PC-3 (cell line): ENCODE results near the gene FRZB. TPM values are rescaled to one million over a fixed set of nuclear protein-coding genes. Genes with fewer than 3 reads are reported as not detected.

Source experiments
- ATAC-seq: fragments of 200-7000 bp; cut with Tn5 transposase; 2 replicates; pipeline ENCODE4 v1.9.1; 2020; ENCODE audit warnings: mild to moderate bottlenecking, moderate library complexity
- BruUV-seq: library from RNA; stranded (reverse); fragments of 400-500 nt; replicated peaks from 2 replicates; lab custom pipeline; 2021; lab: Mats Ljungman, UMichigan
- CTCF ChIA-PET: fragments of 300-600 bp; sonication (Branson Sonifier 250); formaldehyde crosslinking; loops from one replicate; lab custom pipeline; 2022; ENCODE audit warnings: antibody characterized with exemption; lab: Charles Lee
- POLR2A ChIA-PET: fragments of 300-600 bp; sonication (Branson Sonifier 250); formaldehyde crosslinking; loops from one replicate; lab custom pipeline; 2022; ENCODE audit warnings: antibody characterized with exemption; ENCODE audit not compliant: unreplicated experiment; lab: Charles Lee
- DNase-seq: peaks from one replicate; pipeline ENCODE4 v3.0.0-alpha.2; 2015
- H2AFZ ChIP-seq: fragments of 300-600 bp; sonication (generic); 2 replicates; pipeline ENCODE4 v1.6.0; 2016; ENCODE audit warnings: antibody characterized with exemption, low read length
- H3F3A ChIP-seq: fragments of 300-600 bp; sonication (generic); one replicate; pipeline ENCODE4 v1.6.0; 2017; ENCODE audit warnings: antibody characterized with exemption, low read length, control low read depth, mild to moderate bottlenecking; ENCODE audit not compliant: unreplicated experiment
- H3K27ac ChIP-seq: fragments of 300-600 bp; sonication (generic); 2 replicates; pipeline ENCODE4 v1.5.1; 2016; ENCODE audit warnings: mild to moderate bottlenecking, low read length
- H3K27me3 ChIP-seq: fragments of 300-600 bp; sonication (generic); 2 replicates; pipeline ENCODE4 v1.6.1; 2016; ENCODE audit warnings: low read length, mixed read lengths
- H3K36me3 ChIP-seq: fragments of 300-600 bp; sonication (generic); 2 replicates; pipeline ENCODE4 v1.6.1; 2016; ENCODE audit warnings: low read depth, mixed run types, low read length, mixed read lengths
- H3K4me1 ChIP-seq: fragments of 300-600 bp; sonication (generic); 2 replicates; pipeline ENCODE4 v1.5.1; 2016; ENCODE audit warnings: low read length; ENCODE audit not compliant: insufficient read depth
- H3K4me2 ChIP-seq: fragments of 300-600 bp; sonication (generic); 2 replicates; pipeline ENCODE4 v1.6.0; 2016; ENCODE audit warnings: low read length
- H3K4me3 ChIP-seq: fragments of 300-600 bp; sonication (generic); 2 replicates; pipeline ENCODE4 v1.5.1; 2016; ENCODE audit warnings: mild to moderate bottlenecking, low read length, mixed read lengths
- H3K79me2 ChIP-seq: fragments of 300-600 bp; sonication (generic); 2 replicates; pipeline ENCODE4 v1.6.1; 2017; ENCODE audit warnings: low read length, mixed read lengths
- H3K9ac ChIP-seq: fragments of 300-600 bp; sonication (generic); 2 replicates; pipeline ENCODE4 v1.6.0; 2016; ENCODE audit warnings: mild to moderate bottlenecking, low read length
- H3K9me2 ChIP-seq: fragments of 300-600 bp; sonication (generic); replicated peaks from 2 replicates; pipeline ENCODE4 v1.6.1; 2016; ENCODE audit warnings: mixed run types, low read length, mixed read lengths
- H3K9me3 ChIP-seq: fragments of 300-600 bp; sonication (generic); 2 replicates; pipeline ENCODE4 v1.6.1; 2016; ENCODE audit warnings: low read length, mixed read lengths
- H4K20me1 ChIP-seq: fragments of 300-600 bp; sonication (generic); 2 replicates; pipeline ENCODE4 v1.6.1; 2016; ENCODE audit warnings: low read length, mixed read lengths
- CTCF ChIP-seq: fragments of 300-600 bp; sonication (generic); conservative IDR thresholded peaks from 2 replicates; pipeline ENCODE4 v1.5.1; 2017; ENCODE audit warnings: antibody characterized with exemption, low read depth, mild to moderate bottlenecking, low read length
- EZH2 ChIP-seq: fragments of 300-600 bp; sonication (generic); IDR thresholded peaks from one replicate; pipeline ENCODE4 v1.6.1; 2017; ENCODE audit warnings: antibody characterized with exemption, mild to moderate bottlenecking, low read length; ENCODE audit not compliant: unreplicated experiment
- EZH2phosphoT487 ChIP-seq: fragments of 300-600 bp; sonication (generic); IDR thresholded peaks from 2 replicates; pipeline ENCODE4 v1.6.1; 2018; ENCODE audit warnings: mild to moderate bottlenecking, antibody characterized with exemption, low read length, borderline replicate concordance
- intact Hi-C: fragments of 100-400 bp; cut with micrococcal nuclease; formaldehyde crosslinking; loops from 2 replicates; pipeline ENCODE4 v1.9.0; 2023
- total RNA-seq: library from RNA; depleted of rRNA; stranded (reverse); fragments of >200 nt; gene quantifications from 2 replicates; pipeline ENCODE4 v1.2.3, GENCODE V29; 2014

The FRZB gene
- total RNA-seq, 1 experiment from 2014 or later = 0.11 TPM

- Histone ChIP-seq H2AFZ (no peak overlapping the region), H3K9me2 (no peaks in the 10 kb centered on the region), H3K79me2 (no peaks in the 10 kb centered on the region), H3K27me3 (peaks cover 29% of the 10 kb centered on the region), H3K9ac (no peak overlapping the region), H3K36me3 (no peaks in the 10 kb centered on the region), H3K4me1 (no peaks in the 10 kb centered on the region), H3K4me2 (no peak overlapping the region), H3K4me3 (no peak overlapping the region), H4K20me1 (no peaks in the 10 kb centered on the region), H3K27ac (no peak overlapping the region), H3K9me3 (no peaks in the 10 kb centered on the region), H3F3A (no peaks in the 10 kb centered on the region)
- BruUV-seq = no TSS peak
- TF ChIP-seq EZH2 = no peak
- no peak for TF ChIP-seq CTCF
- no peak for TF ChIP-seq EZH2phosphoT487
- DNase-seq (no peak), ATAC-seq (no peak)
- intact Hi-C loops = no loop called here
- ChIA-PET POLR2A (no interaction called here), CTCF (no interaction called here)
Measured at GRCh38 chr2:182831921-182832320, 34.5 kb downstream of the FRZB start.

GRCh38 chr2:182831101-182831500, 35.3 kb downstream of the FRZB start:
- H3K27me3 ChIP-seq = peaks cover 28% of the 10 kb centered on the region; the same call in 1 of the 2 replicates
- POLR2A ChIA-PET = no interaction called here
- no peak overlapping the region for H3K27ac ChIP-seq

More at GRCh38 chr2:182831101-182831500, 35.3 kb downstream of the FRZB start:
- H3K36me3 ChIP-seq = no peaks in the 10 kb centered on the region
- no peak overlapping the region for H3K9ac ChIP-seq
- no peaks in the 10 kb centered on the region for H3K9me2 ChIP-seq
- ATAC-seq = no peak
- no peak overlapping the region for H3K4me2 ChIP-seq
- no peak overlapping the region for H2AFZ ChIP-seq
- no peaks in the 10 kb centered on the region for H3F3A ChIP-seq
- no TSS peak for BruUV-seq
- H3K4me3 ChIP-seq = no peak overlapping the region
- H3K4me1 ChIP-seq = no peaks in the 10 kb centered on the region
- no peak for DNase-seq
- H4K20me1 ChIP-seq = no peaks in the 10 kb centered on the region
- H3K79me2 ChIP-seq = no peaks in the 10 kb centered on the region
- CTCF ChIA-PET = no interaction called here
- intact Hi-C loops = no loop called here
- TF ChIP-seq CTCF (no peak), EZH2 (no peak), EZH2phosphoT487 (no peak)
- no peaks in the 10 kb centered on the region for H3K9me3 ChIP-seq
